Peyer's patch (tissue), 4 donors: ENCODE data around the gene PDE6B. TPM values are rescaled to one million over a fixed set of nuclear protein-coding genes. Genes with fewer than 3 reads are reported as not detected.

Experiments
- DNase-seq, 3 donors: peaks; one replicate each; pipeline ENCODE4 v3.0.0-alpha.2; 2017 to 2019
- H3K27ac ChIP-seq, 4 donors: fragments of 200-600 bp; sonication (generic); one replicate each; pipeline ENCODE4 v1.5.1; 2016 to 2019
- H3K27me3 ChIP-seq, 2 donors: fragments of 200-600 bp; sonication (generic); one replicate each; pipeline ENCODE4 v1.5.1; 2019
- H3K36me3 ChIP-seq, 3 donors: fragments of 200-600 bp; sonication (generic); one replicate each; pipeline ENCODE4 v1.5.1; 2016 to 2019
- H3K4me1 ChIP-seq, 4 donors: fragments of 200-600 bp; sonication (generic); one replicate each; pipeline ENCODE4 v1.5.1; 2016 to 2019
- H3K4me3 ChIP-seq, 4 donors: fragments of 200-600 bp; sonication (generic); 1 replicate in 3 of 4; 2 replicates in 1 of 4; pipeline ENCODE4 v1.5.1; 2016 to 2019; ENCODE audit warnings: mild to moderate bottlenecking in 1 of 4
- H3K9me3 ChIP-seq, 4 donors: fragments of 200-600 bp; sonication (generic); one replicate each; pipeline ENCODE4 v1.5.1; 2016 to 2019; ENCODE audit warnings: mild to moderate bottlenecking in 1 of 4
- CTCF ChIP-seq, 6 experiments: fragments of 450-650 bp in 4 of 6; fragments of 200-600 bp in 2 of 6; sonication (generic) in 1 of 6; IDR thresholded peaks; one replicate each; pipeline ENCODE4 v1.5.1; 2017 to 2019; ENCODE audit warnings: antibody characterized with exemption in 6 of 6, mild to moderate bottlenecking in 3 of 6, moderate library complexity in 1 of 6
- POLR2A ChIP-seq, 2 donors: fragments of 450-650 bp; IDR thresholded peaks; one replicate each; pipeline ENCODE4 v1.5.1; 2017; ENCODE audit warnings: antibody characterized with exemption in 2 of 2, mild to moderate bottlenecking in 2 of 2, moderate library complexity in 2 of 2
- total RNA-seq, 4 donors: library from RNA; depleted of rRNA; stranded (reverse); fragments of >200 nt; gene quantifications; one replicate each; pipeline ENCODE4 v1.1.0, GENCODE V29; 2016

Gene PDE6B
- total RNA-seq, 4 donors from 2014 or later, result 0.27 to 1.8 (median 1.4) TPM; not detected in 1

- TF ChIP-seq POLR2A (IDR thresholded peaks at IDR 0.05) (no peak), CTCF (IDR thresholded peaks at IDR 0.05) (no peak)
These were observed 46.6 kb upstream of the PDE6B start for GRCh38 chr4:578451-579443.

DNA sequence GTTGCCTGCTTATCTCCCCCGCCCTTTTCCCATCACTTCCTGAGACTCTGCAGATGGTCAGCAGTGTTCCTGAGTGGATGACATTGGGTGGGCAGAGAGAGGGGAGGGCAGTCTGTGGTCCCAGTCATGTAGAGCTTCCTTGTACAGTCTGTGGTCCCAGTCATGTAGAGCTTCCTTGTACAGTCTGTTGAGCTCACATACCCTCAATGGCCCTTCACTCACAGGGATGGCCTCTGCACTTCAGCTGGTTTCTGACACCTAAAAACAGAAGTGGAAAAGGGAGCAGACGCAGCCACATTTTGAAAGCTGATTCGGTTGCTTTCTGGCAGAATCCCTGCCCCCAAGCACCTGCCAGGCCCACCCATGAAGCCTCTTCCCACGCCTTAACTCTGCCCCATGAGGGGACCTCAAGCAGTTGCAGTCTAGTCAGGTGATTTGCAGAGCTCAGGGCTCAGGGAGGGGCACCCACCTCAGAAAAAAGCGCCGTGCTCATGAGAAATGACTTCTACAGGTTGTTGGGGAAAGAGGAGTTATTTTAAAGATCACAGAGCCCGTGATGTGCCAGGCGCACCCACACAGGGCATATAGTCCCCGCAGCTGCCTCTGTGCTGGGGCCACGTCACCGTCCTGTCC, 45.7 kb upstream of the PDE6B start:
- Histone ChIP-seq H3K36me3 (no peaks in the 10 kb centered on the region), H3K27ac (no peak overlapping the region), H3K4me1 (peaks cover 0 to 11% (median 3%) of the 10 kb centered on the region in 4 donors), H3K9me3 (peaks cover 0 to 9% (median 1%) of the 10 kb centered on the region in 4 donors), H3K4me3 (no peak overlapping the region), H3K27me3 (peaks cover 0 to 19% of the 10 kb centered on the region in 2 donors)
- TF ChIP-seq CTCF (IDR thresholded peaks at IDR 0.05) (no peak), POLR2A (IDR thresholded peaks at IDR 0.05) (no peak)
- no peak for DNase-seq

More at GRCh38 chr4:578451-579443, 46.6 kb upstream of the PDE6B start:
- DNase-seq, result peak in 1 of 3 donors; percentile 24
- no peaks in the 10 kb centered on the region for H3K36me3 ChIP-seq
- no peak overlapping the region for H3K27ac ChIP-seq
- peaks cover 0 to 26% of the 10 kb centered on the region in 2 donors for H3K27me3 ChIP-seq
- no peak overlapping the region for H3K4me3 ChIP-seq
- peaks cover 0 to 11% (median 3%) of the 10 kb centered on the region in 4 donors for H3K4me1 ChIP-seq
- peaks cover 0 to 4% (median 2%) of the 10 kb centered on the region in 4 donors for H3K9me3 ChIP-seq

GRCh38 chr4:581181-581580, 44.2 kb upstream of the PDE6B start:
- Histone ChIP-seq H3K36me3 (no peaks in the 10 kb centered on the region), H3K4me3 (no peak overlapping the region), H3K27ac (no peak overlapping the region), H3K4me1 (peaks cover 0 to 7% (median 0%) of the 10 kb centered on the region in 4 donors), H3K27me3 (peaks cover 0 to 16% of the 10 kb centered on the region in 2 donors), H3K9me3 (peaks cover 0 to 9% (median 0%) of the 10 kb centered on the region in 4 donors)
- DNase-seq, result no peak
- TF ChIP-seq CTCF (IDR thresholded peaks at IDR 0.05) (no peak), POLR2A (IDR thresholded peaks at IDR 0.05) (no peak)

DNA sequence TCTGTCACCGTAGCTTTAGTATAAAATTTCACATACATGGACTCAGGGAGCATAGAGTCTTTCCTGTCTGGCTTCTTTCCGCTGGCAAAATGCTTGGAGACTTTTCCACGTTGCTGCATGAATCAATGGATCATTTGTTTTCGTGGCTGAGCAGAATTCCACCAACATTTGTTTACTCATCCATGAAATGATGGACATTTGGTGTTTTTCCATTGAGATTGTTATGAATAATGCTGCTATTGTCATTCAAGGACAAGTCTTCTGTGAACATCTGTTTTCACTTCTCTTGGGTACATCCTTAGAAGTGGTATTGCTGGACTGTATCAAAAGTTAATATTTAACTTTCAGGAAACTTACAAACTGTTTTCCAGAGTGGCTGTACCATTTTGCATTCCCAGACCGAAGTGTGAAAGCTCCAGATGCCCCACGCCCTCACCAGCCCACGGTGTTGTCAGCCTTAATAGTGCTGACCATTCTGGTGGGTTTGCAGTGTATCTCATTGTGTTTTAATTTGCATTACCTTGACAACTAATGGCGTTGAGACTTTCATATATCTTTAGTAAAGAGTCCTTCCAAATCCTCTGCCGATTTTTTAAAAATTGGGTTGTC, 43.5 kb upstream of the PDE6B start:
- Histone ChIP-seq H3K9me3 (peaks cover 0 to 9% (median 0%) of the 10 kb centered on the region in 4 donors), H3K27me3 (peaks cover 0 to 12% of the 10 kb centered on the region in 2 donors), H3K36me3 (no peaks in the 10 kb centered on the region), H3K4me3 (no peak overlapping the region), H3K4me1 (peaks cover 0 to 7% (median 0%) of the 10 kb centered on the region in 4 donors), H3K27ac (no peak overlapping the region)
- no peak for DNase-seq
- no peak for TF ChIP-seq CTCF (IDR thresholded peaks at IDR 0.05)
- no peak for TF ChIP-seq POLR2A (IDR thresholded peaks at IDR 0.05)

DNA sequence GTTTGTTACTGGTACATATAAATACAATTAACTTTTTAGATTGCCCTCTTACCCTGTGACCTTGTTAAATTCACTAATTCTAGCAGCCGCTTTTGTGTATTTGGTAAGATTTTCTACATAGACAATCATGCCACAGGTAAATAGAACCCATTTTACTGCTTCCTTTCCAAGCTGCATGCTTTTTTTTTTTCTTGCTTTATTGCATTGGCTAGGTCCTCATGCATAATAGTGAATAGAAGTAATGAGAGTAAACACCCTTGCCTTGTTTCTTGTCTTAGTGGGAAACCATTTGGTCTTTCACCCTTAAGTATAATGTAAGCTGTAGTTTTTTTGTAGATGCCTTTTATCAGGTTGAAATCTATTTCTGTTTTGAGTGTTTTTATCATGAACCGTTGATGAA, 41.6 kb upstream of the PDE6B start:
- no peak for DNase-seq
- no peak overlapping the region for H3K27ac ChIP-seq
- TF ChIP-seq POLR2A (IDR thresholded peaks at IDR 0.05) (no peak), CTCF (IDR thresholded peaks at IDR 0.05) (no peak)
- H3K36me3 ChIP-seq, result no peaks in the 10 kb centered on the region
- no peak overlapping the region for H3K4me3 ChIP-seq
- no peaks in the 10 kb centered on the region for H3K27me3 ChIP-seq
- no peaks in the 10 kb centered on the region for H3K4me1 ChIP-seq
- peaks cover 0 to 9% (median 0%) of the 10 kb centered on the region in 4 donors for H3K9me3 ChIP-seq
